Fibroblast of upper back skin (primary cell): ENCODE data around the gene SDHAF2.
A peak's percentile ranks its signal among the peaks of the same experiment; 100 is the strongest.
"Not testable (repeated sequence)": the region's sequence is repeated elsewhere in the genome, so short reads cannot be mapped to it uniquely, and the experiment has no call there.

Source experiments
- DNase-seq: peaks from one replicate; pipeline ENCODE4 v3.0.0-alpha.2; 2013

SDHAF2 gene

GRCh38 chr11:61429346-61429690, 606 bp upstream of the SDHAF2 start:
- DNase-seq: peak; percentile 49

GRCh38 chr11:61430839-61431238, 915 bp downstream of the SDHAF2 start:
- not testable (repeated sequence) for DNase-seq

GRCh38 chr11:61437496-61437895, 7.6 kb downstream of the SDHAF2 start:
- DNase-seq: no peak

DNA sequence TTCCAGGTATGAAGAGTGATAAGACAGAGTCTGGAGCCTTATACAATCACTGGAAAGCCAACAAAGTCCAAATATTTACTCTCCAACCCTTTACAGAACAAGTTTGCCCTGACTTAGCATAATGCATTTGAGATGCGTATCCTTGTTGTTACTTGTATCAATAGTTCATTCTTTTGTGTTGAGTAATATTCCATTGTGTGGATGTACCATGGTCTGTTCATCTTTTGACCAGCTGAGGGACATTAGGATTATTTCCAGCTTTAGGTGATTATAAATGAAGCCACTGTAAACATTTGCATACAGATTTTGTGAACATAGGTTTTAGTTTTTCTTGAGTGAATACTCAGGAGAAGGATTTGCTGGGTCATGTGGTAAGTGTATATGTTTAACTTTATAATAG, 9.7 kb downstream of the SDHAF2 start:
- DNase-seq: no peak

GRCh38 chr11:61442616-61443015, 12.7 kb downstream of the SDHAF2 start:
- no peak for DNase-seq

DNA sequence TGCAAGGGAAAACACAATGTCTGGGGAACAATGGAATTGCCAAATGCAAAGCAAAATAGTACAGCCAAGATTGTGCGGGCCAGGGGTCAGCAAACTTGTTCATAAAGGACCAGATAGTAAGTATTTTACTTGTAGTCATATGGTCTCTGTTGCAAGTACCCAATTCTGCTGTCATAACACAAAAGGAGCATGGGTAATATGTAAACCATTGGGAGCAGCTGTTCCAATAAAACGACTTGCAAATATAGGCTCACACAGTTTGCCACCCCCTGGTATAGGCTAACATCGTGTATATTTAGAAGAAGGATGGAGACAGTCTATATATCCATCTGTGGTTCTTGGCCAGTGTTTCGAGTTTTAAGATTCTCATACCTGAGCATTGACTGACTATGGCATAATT, 15.6 kb downstream of the SDHAF2 start:
- DNase-seq: no peak

DNA sequence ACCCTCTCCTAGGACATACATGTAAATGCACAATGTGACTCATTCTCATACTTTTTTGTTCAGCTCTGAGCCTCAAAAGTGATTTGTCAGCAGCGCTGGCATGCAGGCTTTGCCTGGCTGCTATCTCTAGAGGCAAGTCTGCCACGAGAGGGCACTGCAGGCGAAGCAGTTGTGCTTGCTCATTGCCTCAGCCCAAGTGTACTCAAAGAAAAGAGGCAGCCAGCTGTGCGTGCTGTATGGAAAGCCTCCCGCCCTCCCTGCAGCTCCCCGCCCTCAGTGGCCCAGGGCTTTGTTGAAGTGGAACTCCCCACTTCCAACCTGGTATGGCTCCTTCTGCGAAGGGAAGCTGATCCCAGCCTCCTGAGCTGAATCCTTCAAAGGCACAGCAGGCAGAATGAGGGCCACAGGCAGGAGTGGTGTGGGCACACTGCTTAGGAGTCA, 16.3 kb downstream of the SDHAF2 start:
- peak; percentile 93 for DNase-seq

DNA sequence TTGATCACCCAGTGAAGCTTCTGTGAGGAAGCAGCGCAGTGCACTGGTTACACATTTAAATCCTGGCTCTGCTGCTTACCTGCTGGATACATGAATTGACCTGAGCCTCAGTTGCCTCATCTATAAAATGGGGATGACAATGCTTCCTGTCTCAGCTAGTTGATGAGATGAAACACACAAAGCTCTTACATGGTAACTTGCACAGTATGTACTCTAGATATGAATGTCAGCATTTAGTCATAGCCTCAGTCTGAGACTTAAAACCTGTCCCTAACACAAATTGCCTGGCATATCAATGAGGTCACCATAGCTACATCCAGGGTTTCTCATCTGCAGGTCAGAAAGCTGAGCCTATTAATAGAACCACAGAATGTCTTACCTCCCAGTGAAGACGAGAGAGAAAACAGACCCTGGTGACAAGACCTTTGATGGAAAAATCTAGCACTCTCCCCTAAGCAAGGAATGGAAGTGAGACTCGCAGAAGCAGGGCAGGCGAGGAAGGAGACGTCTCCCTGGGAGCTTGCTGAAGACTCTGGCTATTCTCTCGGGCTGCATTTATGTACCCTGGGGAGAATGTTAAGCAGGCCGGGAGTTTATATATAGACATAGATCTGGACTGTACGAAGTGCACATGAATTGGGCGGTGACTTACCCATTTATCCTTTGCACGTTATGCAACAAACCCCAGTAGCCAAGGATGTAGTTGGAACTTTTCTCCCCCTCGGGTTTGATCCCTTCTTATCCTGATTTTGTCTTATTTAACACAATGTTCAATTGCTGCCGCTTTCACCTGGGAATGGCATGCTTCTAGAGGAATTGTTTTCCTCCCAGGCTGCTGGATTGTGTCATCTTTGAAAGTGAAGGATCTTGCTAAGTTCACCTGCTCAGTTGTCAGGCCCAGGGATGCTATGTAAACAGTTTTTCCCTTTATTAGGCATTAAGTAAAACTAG, 18.0 kb downstream of the SDHAF2 start:
- DNase-seq: no peak

DNA sequence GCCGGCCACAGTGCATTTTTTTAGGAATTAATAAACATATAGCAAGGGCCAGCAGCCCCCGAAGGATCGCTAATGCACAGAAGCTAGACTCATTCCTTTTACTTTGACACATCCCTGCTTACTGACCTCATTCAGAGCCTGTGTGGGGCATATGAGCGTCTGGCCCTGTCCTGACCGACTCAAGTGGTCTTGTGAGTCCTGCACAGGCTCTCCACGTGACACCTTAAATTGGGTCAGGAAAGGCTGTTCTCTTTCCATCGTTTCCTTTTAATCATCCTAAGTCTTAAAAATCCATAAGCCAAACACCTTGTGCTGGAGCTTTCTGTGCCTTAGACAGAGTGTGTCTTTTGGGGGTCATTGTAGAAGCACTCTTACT, 18.6 kb downstream of the SDHAF2 start:
- no peak for DNase-seq

GRCh38 chr11:61452825-61453224, 22.9 kb downstream of the SDHAF2 start:
- no peak for DNase-seq

DNA sequence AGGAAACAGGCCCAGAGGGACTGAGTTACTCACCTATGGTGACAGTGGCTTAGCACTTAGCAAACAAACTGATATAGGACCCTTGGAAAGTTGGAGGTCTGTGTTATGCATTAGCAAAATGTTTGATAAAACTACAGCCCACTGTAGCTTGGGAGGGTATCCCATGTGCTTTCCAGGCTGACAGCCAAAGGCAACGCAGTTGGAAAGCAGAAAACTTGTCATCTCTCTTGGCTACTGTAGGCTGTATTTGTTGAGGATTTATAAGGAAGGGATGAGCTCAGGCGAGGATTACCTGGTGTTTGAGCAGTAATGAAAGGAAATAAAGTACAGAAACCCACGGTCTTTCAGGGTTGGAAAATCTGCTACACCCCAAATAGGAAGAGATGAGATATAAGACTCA, 23.8 kb downstream of the SDHAF2 start:
- DNase-seq: no peak

DNA sequence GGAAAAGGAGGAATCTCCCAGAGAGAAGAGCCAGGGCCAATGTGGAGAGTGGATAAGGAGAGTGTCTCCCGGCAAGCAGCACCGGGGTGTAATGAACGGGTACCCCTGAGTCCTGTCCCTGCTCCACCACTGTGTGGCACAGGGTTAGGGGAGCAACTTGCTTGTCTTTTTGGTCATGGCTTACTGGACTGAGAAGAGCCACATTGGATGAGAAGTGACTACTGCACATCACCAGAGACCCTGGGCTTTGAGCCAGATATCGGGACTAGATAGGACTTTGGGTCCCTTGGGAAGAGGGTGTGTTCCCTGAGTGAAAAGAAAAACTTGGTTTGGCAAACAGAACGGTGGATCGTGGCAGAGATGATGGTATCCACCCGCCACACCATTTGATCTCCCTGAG, 24.6 kb downstream of the SDHAF2 start:
- DNase-seq: no peak

GRCh38 chr11:61460474-61460881, 30.6 kb downstream of the SDHAF2 start:
- DNase-seq: peak; percentile 57

- DNase-seq: no peak
Observed at GRCh38 chr11:61460986-61461385, 31.1 kb downstream of the SDHAF2 start.

DNA sequence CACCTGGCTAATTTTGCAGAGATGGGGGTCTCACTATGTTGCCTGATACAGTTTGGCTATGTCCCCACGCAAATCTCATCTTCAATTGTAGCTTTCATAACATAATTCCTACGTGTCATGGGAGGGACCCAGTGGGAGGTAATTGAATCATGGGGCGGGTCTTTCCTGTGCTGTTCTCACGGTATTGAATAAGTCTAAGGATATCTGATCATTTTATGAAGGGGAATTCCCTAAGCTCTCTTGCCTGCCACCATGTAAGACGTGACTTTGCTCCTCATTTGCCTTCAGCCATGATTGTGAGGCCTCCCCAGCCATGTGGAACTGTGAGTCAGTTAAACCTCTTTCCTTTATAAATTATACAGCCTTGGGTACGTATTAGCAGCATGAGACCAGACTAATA, 37.7 kb downstream of the SDHAF2 start:
- DNase-seq: not testable (repeated sequence)

DNA sequence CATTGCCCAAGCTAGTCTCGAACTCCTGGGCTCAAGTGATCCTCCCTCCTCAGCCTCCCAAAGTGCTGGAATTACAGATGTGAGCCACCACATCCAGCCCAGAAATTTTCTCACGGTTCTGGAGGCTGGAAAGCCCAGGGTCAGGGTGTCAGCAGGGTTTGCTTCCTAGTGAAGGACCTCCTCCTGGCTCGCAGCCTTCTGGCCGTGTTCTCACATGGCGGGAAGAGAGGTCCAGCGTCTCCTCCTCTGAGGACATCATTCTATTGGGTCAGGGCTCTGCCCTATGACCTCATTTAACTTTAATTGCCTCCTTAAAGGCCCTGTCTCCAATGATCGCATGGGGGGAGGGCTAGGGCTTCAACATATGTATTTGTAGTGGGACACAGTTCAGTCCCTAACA, 38.1 kb downstream of the SDHAF2 start:
- no peak for DNase-seq

GRCh38 chr11:61472282-61472681, 42.4 kb downstream of the SDHAF2 start:
- no peak for DNase-seq

DNA sequence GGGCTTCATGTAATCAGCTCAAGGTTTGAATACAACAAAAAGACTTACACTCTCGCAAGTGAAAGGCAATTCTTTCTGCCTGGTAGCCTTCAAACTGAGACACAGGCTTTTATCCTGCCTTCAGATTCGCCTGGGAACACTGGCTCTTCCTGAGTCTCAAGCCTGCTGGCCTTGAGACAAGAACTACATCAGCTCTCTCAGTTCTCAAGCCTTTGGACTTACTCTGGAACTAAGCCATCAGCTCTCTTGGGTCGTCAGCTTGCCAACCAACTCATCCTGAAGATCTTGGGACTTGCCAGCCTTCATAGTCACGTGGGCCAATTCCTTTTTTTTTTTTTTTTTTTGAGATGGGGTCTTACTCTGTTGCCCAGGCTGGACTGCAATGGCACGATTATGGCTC, 42.9 kb downstream of the SDHAF2 start:
- DNase-seq: peak; percentile 40

DNA sequence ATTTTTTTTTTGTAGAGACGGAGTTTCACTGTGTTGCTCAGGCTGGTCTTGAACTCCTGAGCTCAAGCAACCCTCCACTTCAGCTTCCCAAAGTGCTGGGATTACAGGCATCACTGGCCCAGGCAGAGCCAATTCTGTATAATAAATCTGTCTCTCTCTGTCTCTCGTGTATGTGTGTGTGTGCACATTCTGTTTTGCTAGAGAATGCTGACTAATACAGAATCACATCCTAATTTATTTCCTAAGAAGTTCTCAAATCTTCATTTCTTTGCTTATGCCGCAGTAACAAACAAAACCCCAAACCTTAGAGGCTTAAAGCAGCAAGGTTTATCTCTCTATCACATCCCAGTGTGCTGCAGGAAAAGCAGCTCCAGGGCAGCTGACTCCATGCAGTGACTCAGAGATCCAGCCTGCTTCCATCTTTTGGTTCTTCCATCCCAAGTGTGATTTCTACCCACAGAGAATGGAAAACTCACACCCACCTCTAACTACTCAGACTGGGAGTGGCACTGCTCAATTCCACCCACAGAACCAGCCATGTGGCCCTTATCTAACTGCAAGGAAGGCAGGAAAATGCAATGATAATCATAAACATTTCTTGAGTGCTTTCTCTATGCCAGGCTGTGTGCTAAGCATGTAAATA, 43.6 kb downstream of the SDHAF2 start:
- no peak for DNase-seq

- no peak for DNase-seq
Observed at GRCh38 chr11:61474013-61474643, 44.2 kb downstream of the SDHAF2 start.

DNA sequence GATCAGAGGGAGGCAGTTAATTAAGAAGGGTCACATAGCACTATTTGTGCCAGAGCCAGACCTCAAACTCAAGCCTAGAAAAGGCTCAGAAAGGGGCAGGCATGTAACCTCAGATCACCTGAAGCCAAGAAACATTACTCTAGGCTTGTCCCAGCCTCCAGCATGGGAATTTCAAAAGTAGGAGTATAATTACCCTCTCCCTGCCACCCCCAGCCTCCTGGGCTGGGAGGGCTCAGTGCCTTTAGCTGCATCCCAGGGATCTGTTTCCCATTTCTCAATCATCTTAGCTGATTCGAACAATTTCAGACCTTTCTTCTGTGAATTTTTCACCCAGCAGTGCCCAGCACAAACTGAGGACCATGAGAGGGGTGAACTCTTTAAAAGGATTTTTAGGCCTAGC, 45.5 kb downstream of the SDHAF2 start:
- no peak for DNase-seq

DNA sequence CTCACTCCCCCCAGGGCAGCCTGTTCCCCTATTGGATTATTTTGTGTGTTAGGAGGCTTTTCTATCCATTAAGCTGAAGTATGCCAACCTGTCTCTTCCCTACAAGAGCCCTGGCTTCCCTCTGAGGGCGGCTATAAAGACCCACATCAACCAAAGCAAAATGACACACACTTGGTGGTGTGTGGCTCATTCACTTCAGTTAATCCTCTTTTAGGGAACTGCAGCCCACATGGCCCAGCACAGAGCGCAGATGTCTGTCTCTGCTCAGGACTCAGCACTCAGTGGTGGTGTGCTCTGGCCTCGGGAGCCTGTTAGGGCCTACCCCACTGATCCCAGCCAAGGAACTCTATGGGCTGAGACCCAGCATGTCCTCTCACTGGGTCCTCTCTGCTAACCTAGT, 46.4 kb downstream of the SDHAF2 start:
- DNase-seq: no peak

- no peak for DNase-seq
Observed at GRCh38 chr11:61477126-61477525, 47.2 kb downstream of the SDHAF2 start.

DNA sequence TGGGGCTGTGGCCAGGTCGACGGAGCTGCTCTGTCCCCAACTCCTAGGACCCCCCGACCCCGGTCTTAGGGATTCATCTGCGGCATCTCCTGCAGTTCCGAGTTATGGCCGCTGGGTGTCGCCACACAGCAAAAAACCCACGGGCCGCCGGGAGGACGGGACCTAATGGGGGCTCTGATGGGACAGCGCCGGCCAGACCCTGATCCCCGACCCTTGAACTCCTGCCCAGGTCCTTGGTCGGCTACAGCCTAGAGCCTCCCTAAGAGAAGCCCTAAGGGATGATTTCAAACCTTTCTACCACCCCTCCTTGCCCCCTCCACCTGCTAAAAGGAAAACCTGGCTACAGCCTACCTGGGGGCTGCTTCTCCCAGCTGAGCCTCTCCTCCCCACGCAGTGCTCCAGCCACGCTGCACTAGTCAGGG, 47.8 kb downstream of the SDHAF2 start:
- DNase-seq: peak; percentile 17
